Gastrocnemius medialis (tissue), 4 donors: ENCODE results near the gene FRY.

Experiments used
- CTCF ChIP-seq, 5 experiments: fragments of 450-650 bp in 3 of 5; fragments of 200-600 bp in 2 of 5; sonication (generic) in 2 of 5; IDR thresholded peaks in 4 of 5; conservative IDR thresholded peaks in 1 of 5; 1 replicate in 4 of 5; 2 replicates in 1 of 5; pipeline ENCODE4 v1.5.1; 2016 to 2019; ENCODE audit warnings: antibody characterized with exemption in 5 of 5, mild to moderate bottlenecking in 3 of 5, moderate library complexity in 3 of 5
- POLR2A ChIP-seq, 2 donors: fragments of 450-650 bp; IDR thresholded peaks; one replicate each; pipeline ENCODE4 v1.6.1; 2017; ENCODE audit warnings: antibody characterized with exemption in 2 of 2, mild to moderate bottlenecking in 2 of 2, moderate library complexity in 2 of 2

GRCh38 chr13:32225481-32225931 lies 193.9 kb downstream of the FRY start:
- TF ChIP-seq CTCF (IDR thresholded peaks at IDR 0.05 in 4 of 5, conservative IDR thresholded peaks at IDR 0.05 in 1 of 5) (no peak), POLR2A (IDR thresholded peaks at IDR 0.05) (no peak)
